Thoracic aorta (tissue), 2 donors: Measurements from ENCODE around the gene FAT3. TPM values are rescaled to one million over a fixed set of nuclear protein-coding genes. Genes with fewer than 3 reads are reported as not detected.

Experiments used
- ATAC-seq: fragments of 150-250 bp; one replicate; pipeline ENCODE4 v1.8.0; 2017; ENCODE audit warnings: low read depth; ENCODE audit not compliant: insufficient number of reproducible peaks, low FRiP score
- DNase-seq: peaks from one replicate; pipeline ENCODE4 v3.0.0-alpha.2; 2020; ENCODE audit warnings: low spot score
- H3K27ac ChIP-seq, 2 donors: fragments of 200-600 bp; sonication (generic); 1 replicate in 1 of 2; 2 replicates in 1 of 2; pipeline ENCODE4 v1.5.1; 2016; ENCODE audit warnings: mild to moderate bottlenecking in 2 of 2, moderate library complexity in 2 of 2
- H3K27me3 ChIP-seq: fragments of 200-600 bp; sonication (generic); replicated peaks from 2 replicates; pipeline ENCODE4 v1.6.0; 2016; ENCODE audit warnings: mild to moderate bottlenecking; ENCODE audit not compliant: insufficient read depth
- H3K36me3 ChIP-seq: fragments of 200-600 bp; sonication (generic); one replicate; pipeline ENCODE4 v1.5.1; 2016
- H3K4me1 ChIP-seq, 2 donors: fragments of 200-600 bp; sonication (generic); 1 replicate in 1 of 2; 2 replicates in 1 of 2; pipeline versions ENCODE4 v1.5.1 to v1.6.0; 2016; ENCODE audit warnings: low read depth in 2 of 2, mild to moderate bottlenecking in 1 of 2; ENCODE audit not compliant: control insufficient read depth in 1 of 2
- H3K4me3 ChIP-seq: fragments of 200-600 bp; sonication (generic); 2 replicates; pipeline ENCODE4 v1.5.1; 2016; ENCODE audit warnings: mild to moderate bottlenecking
- H3K9me3 ChIP-seq: fragments of 200-600 bp; sonication (generic); 2 replicates; pipeline ENCODE4 v1.5.1; 2016
- total RNA-seq, 2 donors: library from RNA; depleted of rRNA; stranded (reverse); fragments of >200 nt; gene quantifications; one replicate each; pipeline versions ENCODE4 v1.1.0 to v1.2.3, GENCODE V29; 2016
- TF ChIP-seq, protein P1 (sequence below): fragments of 200-600 bp; sonication (generic); IDR thresholded peaks from one replicate; pipeline ENCODE4 v1.5.1; 2019; ENCODE audit warnings: antibody characterized with exemption

Gene FAT3
- total RNA-seq, 2 donors from 2014 or later = 16.0 to 20.8 TPM

DNA sequence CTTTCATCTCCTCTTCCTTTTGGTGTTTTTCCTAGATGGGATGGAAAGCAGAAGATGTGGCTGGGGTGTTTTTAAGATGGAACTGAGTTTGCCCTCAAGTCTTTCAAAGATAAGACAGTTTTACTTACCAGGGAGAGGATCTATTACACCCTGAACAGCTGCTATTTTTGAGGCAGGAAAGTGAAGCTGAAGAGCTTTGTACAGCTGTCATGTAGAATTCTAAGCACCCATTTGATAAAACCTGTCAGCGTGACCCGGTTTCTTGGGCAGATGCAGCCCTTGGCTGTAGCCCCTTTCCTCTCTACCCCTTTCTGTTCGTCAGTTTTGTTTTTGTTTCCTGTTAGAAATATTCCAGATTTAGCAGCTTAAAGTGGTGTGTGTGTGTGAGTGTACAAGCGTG lies 35.2 kb downstream of the FAT3 start:
- Histone ChIP-seq H3K9me3 (no peaks in the 10 kb centered on the region), H3K4me1 (peaks cover 0 to 9% of the 10 kb centered on the region in 2 donors), H3K27ac (no peak overlapping the region), H3K4me3 (no peak overlapping the region), H3K36me3 (no peaks in the 10 kb centered on the region), H3K27me3 (no peaks in the 10 kb centered on the region)
- TF ChIP-seq, protein P1, sequence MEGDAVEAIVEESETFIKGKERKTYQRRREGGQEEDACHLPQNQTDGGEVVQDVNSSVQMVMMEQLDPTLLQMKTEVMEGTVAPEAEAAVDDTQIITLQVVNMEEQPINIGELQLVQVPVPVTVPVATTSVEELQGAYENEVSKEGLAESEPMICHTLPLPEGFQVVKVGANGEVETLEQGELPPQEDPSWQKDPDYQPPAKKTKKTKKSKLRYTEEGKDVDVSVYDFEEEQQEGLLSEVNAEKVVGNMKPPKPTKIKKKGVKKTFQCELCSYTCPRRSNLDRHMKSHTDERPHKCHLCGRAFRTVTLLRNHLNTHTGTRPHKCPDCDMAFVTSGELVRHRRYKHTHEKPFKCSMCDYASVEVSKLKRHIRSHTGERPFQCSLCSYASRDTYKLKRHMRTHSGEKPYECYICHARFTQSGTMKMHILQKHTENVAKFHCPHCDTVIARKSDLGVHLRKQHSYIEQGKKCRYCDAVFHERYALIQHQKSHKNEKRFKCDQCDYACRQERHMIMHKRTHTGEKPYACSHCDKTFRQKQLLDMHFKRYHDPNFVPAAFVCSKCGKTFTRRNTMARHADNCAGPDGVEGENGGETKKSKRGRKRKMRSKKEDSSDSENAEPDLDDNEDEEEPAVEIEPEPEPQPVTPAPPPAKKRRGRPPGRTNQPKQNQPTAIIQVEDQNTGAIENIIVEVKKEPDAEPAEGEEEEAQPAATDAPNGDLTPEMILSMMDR = no peak
- no peak for DNase-seq
- no peak for ATAC-seq

DNA sequence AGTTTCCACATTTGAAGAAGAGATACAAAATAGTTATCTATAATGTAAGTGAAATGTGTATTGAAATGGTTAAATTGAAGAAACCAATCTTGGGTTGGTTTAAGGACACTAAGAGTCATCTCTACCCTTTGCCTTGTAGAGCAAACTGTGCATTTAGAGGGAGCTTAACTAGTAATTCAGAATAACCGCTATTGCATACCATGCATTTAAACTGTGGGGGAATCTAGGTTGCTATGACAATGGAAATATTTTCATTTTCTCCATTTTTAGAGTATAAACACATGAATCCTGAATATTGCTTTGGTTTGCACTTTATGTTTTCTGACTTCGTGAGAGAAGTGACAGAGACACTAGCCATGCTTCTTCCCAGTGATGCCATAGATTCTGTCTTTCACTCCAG lies 39.7 kb downstream of the FAT3 start:
- TF ChIP-seq, protein P1 = no peak
- no peaks in the 10 kb centered on the region for H3K36me3 ChIP-seq
- no peaks in the 10 kb centered on the region for H3K9me3 ChIP-seq
- no peaks in the 10 kb centered on the region for H3K27me3 ChIP-seq
- H3K4me3 ChIP-seq = no peak overlapping the region
- peaks cover 12 to 17% of the 10 kb centered on the region in 2 donors for H3K4me1 ChIP-seq
- DNase-seq (no peak), ATAC-seq (no peak)
- H3K27ac ChIP-seq = no peak overlapping the region

DNA sequence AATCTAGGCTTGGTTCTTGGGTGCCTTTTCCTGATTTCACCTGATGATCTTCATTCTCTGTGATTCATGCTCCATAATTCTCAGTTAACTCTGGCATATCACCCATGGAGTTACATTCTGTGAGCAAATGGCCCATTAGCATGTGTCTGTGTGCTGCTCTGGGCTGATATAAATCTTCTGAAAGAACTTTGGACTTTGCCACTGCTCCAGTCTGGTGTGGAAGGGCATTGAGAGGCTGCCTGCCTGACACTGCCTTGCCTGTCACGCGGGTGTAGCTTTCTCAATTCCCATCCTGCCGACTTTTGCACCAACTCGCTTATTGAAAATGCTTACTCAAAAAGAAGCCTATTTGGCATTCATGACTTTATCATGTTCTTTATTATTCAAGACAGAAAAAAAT lies 42.2 kb downstream of the FAT3 start:
- H3K4me1 ChIP-seq = peaks cover 12 to 21% of the 10 kb centered on the region in 2 donors
- ATAC-seq = no peak
- no peak overlapping the region for H3K4me3 ChIP-seq
- no peaks in the 10 kb centered on the region for H3K36me3 ChIP-seq
- H3K27ac ChIP-seq = no peak overlapping the region
- H3K27me3 ChIP-seq = no peaks in the 10 kb centered on the region
- no peak for DNase-seq
- TF ChIP-seq, protein P1 = no peak
- H3K9me3 ChIP-seq = no peaks in the 10 kb centered on the region

DNA sequence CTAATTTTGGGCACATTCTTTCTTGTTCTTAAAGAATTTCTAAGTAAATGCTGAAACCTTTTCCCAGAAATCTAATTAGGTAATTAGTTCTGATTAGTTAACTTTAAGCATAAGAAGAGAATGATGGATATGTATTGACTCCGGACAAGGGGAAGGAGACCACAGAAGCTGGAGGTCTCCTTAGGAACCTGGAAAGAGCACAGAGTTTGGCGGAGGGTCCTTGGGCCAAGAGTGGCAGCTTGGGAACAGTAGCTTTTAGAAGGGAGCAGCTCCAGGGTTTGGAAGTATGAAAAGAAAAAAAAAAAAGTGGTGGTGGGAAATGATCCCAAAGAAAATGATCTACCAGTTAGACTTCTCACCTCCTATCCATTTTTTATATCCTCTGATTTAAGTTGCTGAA lies 42.7 kb downstream of the FAT3 start:
- ATAC-seq (no peak), DNase-seq (no peak)
- H3K27ac ChIP-seq = no peak overlapping the region
- H3K9me3 ChIP-seq = no peaks in the 10 kb centered on the region
- peaks cover 12 to 19% of the 10 kb centered on the region in 2 donors for H3K4me1 ChIP-seq
- no peak overlapping the region for H3K4me3 ChIP-seq
- TF ChIP-seq, protein P1 = no peak
- no peaks in the 10 kb centered on the region for H3K36me3 ChIP-seq
- no peaks in the 10 kb centered on the region for H3K27me3 ChIP-seq

DNA sequence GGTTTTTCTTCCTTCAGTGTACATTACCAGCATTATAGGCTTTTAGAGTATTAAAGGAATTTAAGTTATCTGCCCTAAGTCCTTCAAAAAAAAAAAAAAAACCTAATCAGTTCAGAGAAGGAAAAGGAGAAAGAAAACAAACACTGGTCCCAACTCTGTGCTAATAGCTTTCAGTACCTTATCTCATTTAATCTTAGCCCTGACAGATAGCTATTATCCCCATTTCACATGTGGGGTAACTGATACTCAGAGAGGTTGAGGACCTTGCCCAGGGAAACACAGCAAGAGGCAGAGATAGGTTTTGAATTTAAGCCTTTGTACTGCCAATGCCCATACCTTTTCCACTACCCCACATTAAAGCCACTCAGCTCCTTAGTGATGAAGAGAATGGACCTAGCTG lies 43.4 kb downstream of the FAT3 start:
- Histone ChIP-seq H3K36me3 (no peaks in the 10 kb centered on the region), H3K27me3 (no peaks in the 10 kb centered on the region), H3K27ac (no peak overlapping the region), H3K4me1 (peaks cover 12 to 13% of the 10 kb centered on the region in 2 donors), H3K4me3 (no peak overlapping the region), H3K9me3 (no peaks in the 10 kb centered on the region)
- TF ChIP-seq, protein P1 = no peak
- ATAC-seq (no peak), DNase-seq (no peak)
